Left lobe of liver (tissue), 2 donors: ENCODE results near the gene PDK1. TPM values are rescaled to one million over a fixed set of nuclear protein-coding genes. Genes with fewer than 3 reads are reported as not detected.
A peak's percentile ranks its signal among the peaks of the same experiment; 100 is the strongest.
"Not testable (repeated sequence)": the region's sequence is repeated elsewhere in the genome, so short reads cannot be mapped to it uniquely, and the experiment has no call there.

Source experiments
- ATAC-seq: fragments of 200-7000 bp; cut with Tn5 transposase; one replicate; pipeline ENCODE4 v1.9.1; 2020; ENCODE audit warnings: mild to moderate bottlenecking, moderate library complexity
- DNase-seq: peaks from one replicate; pipeline ENCODE4 v3.0.0-alpha.2; 2020; ENCODE audit warnings: low spot score
- total RNA-seq: library from RNA; stranded (reverse); gene quantifications from one replicate; pipeline ENCODE4 v1.2.1, GENCODE V29; 2021
- donor health status: DM: no; HTN: no; CAD: no; lungs with moderate emphysema.
- donor health status: DM: no; HTN: yes; CAD: no.

Gene PDK1
- total RNA-seq, 1 donor from 2014 or later = 6.2 TPM

DNA sequence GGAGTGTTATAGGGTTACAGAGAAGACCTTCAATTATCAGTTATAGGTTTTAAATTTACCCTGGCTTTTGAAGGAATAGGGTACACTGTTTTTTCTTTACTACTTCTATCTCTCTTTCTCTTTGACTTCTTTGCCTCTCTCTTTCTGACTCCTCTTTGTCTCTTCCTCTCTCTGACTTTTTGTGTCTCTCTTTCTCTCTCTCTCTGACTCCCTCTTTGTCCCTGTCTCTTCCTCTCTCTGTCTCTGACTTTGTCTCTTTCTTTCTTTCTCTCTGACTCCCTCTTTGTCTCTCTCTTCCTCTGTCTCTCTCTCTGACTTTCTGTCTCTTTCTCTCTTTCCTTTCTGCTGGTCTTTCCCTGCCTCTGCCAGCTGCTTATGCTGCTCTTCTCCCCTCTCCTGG lies 36.3 kb downstream of the PDK1 start:
- ATAC-seq, DNase-seq: not testable (repeated sequence)

- DNase-seq (no peak), ATAC-seq (no peak)
Measured at GRCh38 chr2:172596776-172597175, 40.9 kb downstream of the PDK1 start.

- no peak for DNase-seq
- no peak for ATAC-seq
Measured at GRCh38 chr2:172597176-172597842, 41.4 kb downstream of the PDK1 start.

DNA sequence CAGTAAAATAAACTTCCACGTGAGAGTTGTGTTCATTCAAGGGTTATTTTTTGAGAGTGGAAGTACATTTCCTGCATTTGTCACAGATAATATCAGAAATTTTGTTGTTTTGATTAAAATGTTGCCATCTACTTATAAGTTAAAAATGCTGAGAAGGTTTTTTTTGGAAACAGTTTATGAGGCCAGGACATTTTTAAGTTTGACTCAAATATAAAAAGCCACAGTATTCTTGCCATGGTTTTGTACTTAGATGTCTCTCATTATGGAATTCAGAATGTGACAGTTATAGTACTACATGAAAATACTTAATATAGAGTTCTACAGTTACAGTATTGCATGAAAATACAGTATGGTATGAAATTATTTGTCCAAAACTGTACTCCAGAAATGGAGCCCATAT lies 44.1 kb downstream of the PDK1 start:
- DNase-seq = no peak
- ATAC-seq = no peak

DNA sequence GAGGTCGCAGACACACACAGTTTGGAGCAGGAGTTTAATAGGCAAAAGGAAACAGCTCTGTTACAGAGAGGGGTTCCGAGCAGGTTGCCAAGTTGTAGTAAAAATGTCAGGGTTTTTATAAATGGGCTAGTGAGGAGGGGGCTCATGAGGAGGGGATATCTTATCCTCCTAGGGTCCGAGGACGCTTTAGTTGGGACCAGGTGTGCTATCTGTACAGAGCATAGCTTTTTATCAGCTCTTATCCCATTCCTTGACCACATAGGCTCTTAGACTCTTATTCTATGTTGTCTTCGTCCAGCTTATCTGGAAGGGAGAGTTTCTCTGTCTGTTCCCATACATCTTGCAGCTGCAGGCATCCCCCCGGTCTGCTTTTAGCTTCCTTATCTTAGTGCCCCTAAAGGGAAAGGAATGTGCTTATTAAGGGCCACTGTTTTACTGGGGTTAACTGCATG lies 44.7 kb downstream of the PDK1 start:
- no peak for ATAC-seq
- no peak for DNase-seq

GRCh38 chr2:172606285-172606684 lies 50.4 kb downstream of the PDK1 start:
- ATAC-seq (no peak), DNase-seq (no peak)

- ATAC-seq (no peak), DNase-seq (no peak)
Measured at GRCh38 chr2:172607379-172607928, 51.6 kb downstream of the PDK1 start.

DNA sequence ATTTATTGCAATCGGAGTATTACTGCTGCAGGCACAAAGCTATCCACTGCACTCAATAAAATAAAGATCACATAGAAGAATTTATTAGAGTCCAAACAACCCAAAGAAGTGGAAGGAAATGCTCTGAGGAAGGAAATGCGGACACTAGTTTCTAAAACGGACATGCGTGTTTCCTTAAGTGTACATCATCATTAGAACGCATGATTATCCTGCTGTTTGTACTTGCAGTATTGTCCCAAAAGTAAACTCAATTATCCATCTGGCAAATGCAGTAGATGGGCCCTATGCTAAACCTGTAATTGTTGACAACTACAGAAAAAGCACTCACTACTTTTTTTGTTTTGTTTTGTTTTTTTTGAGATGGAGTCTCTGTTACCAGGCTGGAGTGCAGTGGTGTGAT lies 53.6 kb downstream of the PDK1 start:
- ATAC-seq = no peak

GRCh38 chr2:172612051-172612450 lies 56.2 kb downstream of the PDK1 start:
- ATAC-seq (no peak), DNase-seq (no peak)

More for the DNA sequence above, 53.6 kb downstream of the PDK1 start:
- DNase-seq = no peak

DNA sequence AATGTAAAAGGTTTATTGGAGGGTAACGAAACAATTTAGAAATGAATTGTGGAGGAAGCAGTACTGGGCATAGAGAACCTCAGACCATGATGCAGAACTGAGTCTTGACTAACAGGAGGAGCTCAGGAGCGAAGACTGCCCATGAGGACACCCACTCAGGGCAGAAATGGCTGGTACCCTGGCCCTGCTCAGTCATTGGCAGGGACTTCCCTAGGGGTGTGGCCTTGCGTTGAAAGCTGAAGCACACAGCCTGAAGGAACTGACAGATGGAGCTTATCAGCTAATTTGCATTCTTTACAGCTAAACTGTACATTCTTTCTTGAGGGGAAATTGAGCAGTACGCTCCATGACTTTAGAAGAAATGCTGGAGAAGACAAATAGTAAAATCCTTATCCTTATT lies 57.1 kb downstream of the PDK1 start:
- no peak for ATAC-seq
- DNase-seq = no peak

- ATAC-seq (peak; percentile 36), DNase-seq (no peak)
Measured at GRCh38 chr2:172613615-172614231, 57.8 kb downstream of the PDK1 start.

- DNase-seq (peak; percentile 60), ATAC-seq (peak; percentile 91)
Measured at GRCh38 chr2:172614932-172615331, 59.0 kb downstream of the PDK1 start.

DNA sequence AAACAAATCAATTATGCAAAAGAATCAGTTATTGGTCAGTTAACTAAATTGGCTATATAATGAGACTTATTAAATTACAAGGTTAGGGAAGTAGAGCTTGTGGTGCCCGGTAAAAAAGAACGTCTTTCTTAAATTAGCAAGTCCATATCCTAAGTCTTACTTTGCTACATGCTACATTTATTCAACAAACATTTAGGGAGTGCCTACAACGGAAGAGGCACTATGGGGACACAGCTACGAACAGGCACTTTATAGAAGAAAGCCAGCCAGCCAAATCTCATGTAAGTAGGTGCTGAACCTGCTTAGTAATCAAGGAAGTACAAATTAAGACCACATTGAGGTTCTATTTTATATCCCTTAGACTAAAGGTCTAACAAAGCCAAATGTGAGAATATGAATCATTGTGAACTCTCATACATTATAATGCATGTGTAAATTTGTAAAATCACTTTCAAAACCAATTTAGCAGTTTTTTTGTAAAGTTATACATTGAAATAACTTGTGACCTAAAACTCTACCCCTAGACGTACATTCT lies 59.9 kb downstream of the PDK1 start:
- ATAC-seq = no peak
- no peak for DNase-seq

- ATAC-seq = no peak
Measured at GRCh38 chr2:172617115-172617514, 61.2 kb downstream of the PDK1 start.

GRCh38 chr2:172623249-172623965 lies 67.5 kb downstream of the PDK1 start:
- DNase-seq (no peak), ATAC-seq (no peak)

More at GRCh38 chr2:172617115-172617514, 61.2 kb downstream of the PDK1 start:
- no peak for DNase-seq

GRCh38 chr2:172624996-172625395 lies 69.1 kb downstream of the PDK1 start:
- no peak for DNase-seq

DNA sequence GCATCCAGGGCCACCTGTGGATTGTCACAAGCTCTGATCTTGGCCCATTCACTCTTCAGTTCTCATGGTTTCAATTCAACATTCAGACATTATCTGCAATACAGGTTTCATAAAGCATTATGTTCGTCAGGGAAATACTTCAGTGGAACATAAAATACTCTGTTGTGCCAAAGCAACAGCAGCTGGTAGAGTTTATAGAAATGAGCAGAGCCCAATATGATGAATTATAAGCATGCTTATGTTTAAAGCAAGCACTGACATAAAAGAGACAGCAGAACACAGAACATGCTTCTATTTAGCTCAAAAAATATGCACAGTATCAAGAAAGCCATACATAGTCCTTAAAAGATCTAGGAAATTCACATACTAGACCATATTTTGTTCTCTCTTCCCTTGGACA lies 71.3 kb downstream of the PDK1 start:
- ATAC-seq = no peak
- no peak for DNase-seq

More at GRCh38 chr2:172624996-172625395, 69.1 kb downstream of the PDK1 start:
- ATAC-seq = no peak

- DNase-seq = no peak
- ATAC-seq = no peak
Measured at GRCh38 chr2:172628085-172628484, 72.2 kb downstream of the PDK1 start.

DNA sequence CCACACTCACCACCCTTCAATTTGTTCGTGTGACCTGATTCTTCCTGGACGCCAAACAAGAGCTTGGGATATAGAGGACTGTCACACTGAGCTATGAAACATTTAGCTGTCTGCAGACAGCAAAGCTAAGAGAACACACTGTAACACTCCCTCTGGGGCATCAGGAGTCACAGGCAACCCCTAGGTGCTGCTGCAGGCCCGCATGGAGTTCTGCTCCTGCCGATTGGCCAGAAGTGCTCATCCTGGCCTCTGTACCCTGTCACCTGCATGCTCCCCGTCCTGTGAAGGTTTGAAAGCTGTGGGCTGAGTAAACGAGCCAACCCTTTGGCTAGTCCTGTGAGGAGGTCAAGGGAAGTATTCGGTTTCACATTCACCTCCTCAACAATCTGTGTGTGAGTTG lies 73.7 kb downstream of the PDK1 start:
- ATAC-seq = no peak
- DNase-seq = no peak

GRCh38 chr2:172630181-172630580 lies 74.3 kb downstream of the PDK1 start:
- no peak for DNase-seq
- ATAC-seq = no peak

DNA sequence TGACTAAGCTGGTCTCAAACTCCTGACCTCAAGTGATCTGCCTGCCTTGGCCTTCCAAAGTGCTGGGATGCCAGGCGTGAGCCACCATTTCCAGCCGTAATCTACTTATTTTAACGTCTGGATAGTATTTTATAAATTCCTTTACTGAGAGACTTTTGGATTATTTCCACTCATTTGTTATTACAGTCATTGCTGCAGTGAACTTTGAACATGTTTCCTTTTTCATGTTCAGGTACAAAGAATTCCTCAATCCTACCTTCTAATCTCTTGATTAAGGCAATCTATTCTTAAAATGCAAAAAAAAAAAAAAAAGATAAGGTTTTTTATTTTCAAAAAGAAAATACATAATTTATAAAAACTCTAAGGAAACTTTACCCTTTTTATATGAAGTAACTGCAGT lies 78.6 kb downstream of the PDK1 start:
- peak; percentile 58 for ATAC-seq

More for the DNA sequence above, 78.6 kb downstream of the PDK1 start:
- no peak for DNase-seq
